Measurements from ENCODE around the gene TUBB. TPM values are rescaled to one million over a fixed set of nuclear protein-coding genes. Genes with fewer than 3 reads are reported as not detected.

TUBB gene
- total and polyA plus RNA-seq, 2 of the 8 experiments (the other 6 are each of a cell fraction or from before 2014, with no cell fraction given), result 1,880 to 3,022 TPM

DNA sequence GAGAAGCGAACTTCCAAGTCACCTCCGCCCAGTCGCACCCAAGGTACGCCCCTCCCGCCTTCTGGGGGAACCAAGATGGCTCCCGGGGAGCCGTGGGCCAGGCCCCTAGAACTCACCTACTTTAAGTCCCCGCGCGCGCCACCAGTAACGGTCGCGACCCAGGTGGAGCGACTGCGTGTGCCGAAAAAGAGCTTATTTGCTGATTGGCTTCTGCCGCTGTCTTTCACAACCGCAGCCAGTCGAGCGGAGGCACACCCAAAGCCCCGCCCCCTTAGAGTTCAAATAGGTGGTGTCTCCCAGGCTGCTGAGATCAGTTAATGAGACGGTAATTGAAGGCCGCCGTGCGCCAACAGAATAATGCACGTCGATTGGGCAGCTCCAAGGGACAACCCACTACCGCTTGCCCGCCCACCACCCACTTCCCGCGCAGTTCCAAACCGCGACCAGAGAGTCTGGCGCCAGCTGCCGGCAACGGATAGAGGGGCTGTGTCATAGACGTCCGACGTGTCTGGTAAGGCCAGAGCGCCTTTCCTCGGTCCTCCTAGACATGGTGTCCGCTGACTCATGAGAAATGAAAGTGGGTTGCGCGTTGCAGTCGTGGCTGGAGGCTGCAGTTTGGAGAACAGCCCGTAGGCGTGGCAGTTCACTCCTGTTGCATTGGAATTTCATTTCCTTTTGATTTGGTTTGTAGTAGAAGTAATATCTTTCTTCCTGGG, 2.9 kb upstream of the TUBB start, which contains the start of gene MDC1:
MDC1 (minus strand) TSS at position 153 of the 716 bp plus-strand sequence. CDS start 2,106 bp downstream, outside the sequence.
- peak within 1 kb of the TSS; percentile 79 for H3K4me2 ChIP-seq (ENCODE audit: insufficient read depth in 1 of 2, low read depth in 2 of 2, low read length in 2 of 2)
- 0 out of 2 replicates have a peak within 1 kb of the TSS, but pooled peaks have one; percentile 57 for H2AK5ac ChIP-seq (ENCODE audit: low read depth, low read length)
- peak within 1 kb of the TSS; percentile 63 to 100 (median 82) for H3K4me3 ChIP-seq (ENCODE audit: extremely low read depth in 1 of 4, insufficient read depth in 2 of 4, low read depth in 3 of 4, low read length in 4 of 4)
- no peak within 1 kb of the TSS for H3K14ac ChIP-seq (ENCODE audit: insufficient read length)
- H2BK5ac ChIP-seq (ENCODE audit: low read depth, low read length), result peak within 1 kb of the TSS; percentile 97
- peaks cover 20 to 34% (median 26%) of the 10 kb centered on the region in 4 experiments for H3K36me3 ChIP-seq (ENCODE audit: control insufficient read depth in 2 of 4, insufficient read depth in 4 of 4, low read length in 3 of 4)
- H3K56ac ChIP-seq (replicated peaks; ENCODE audit: insufficient read length, low read depth, low read length), result peak within 1 kb of the TSS; percentile 92
- peak within 1 kb of the TSS; percentile 52 for H3K18ac ChIP-seq (ENCODE audit: extremely low read depth, low read length)
- H3K9me3 ChIP-seq (ENCODE audit: insufficient read depth in 2 of 2, low read depth in 1 of 2, low read length in 1 of 2), result no peaks in the 10 kb centered on the region
- peak within 1 kb of the TSS; percentile 94 for H3K27ac ChIP-seq (ENCODE audit: low read depth, low read length)
- H2BK20ac ChIP-seq (ENCODE audit: low read length), result no peak within 1 kb of the TSS
- FAIRE-seq, result peak; percentile 68
- ChIA-PET CTCF (ENCODE audit: partially characterized antibody) (interaction anchor here (0.8 to 8.2 kb wide), 10 partner anchors 12 to 325 kb away, joined by 3 to 61 read pairs (median 4); partner anchors contain the start of genes DHX16 and NRM), POLR2A (ENCODE audit: partially characterized antibody) (interaction anchor here (0.7 to 35.9 kb wide), 20 partner anchors 9 to 168 kb away, joined by 3 to 732 read pairs (median 4); partner anchors contain the start of genes ATAT1, C6orf136, DDR1 and DHX16)
- peak within 1 kb of the TSS; percentile 79 for H4K91ac ChIP-seq (replicated peaks; ENCODE audit: insufficient read length, low read length)
- H4K5ac ChIP-seq (ENCODE audit: insufficient read length, low read depth, low read length), result peak within 1 kb of the TSS; percentile 92
- peak within 1 kb of the TSS; percentile 55 for H2BK120ac ChIP-seq (replicated peaks; ENCODE audit: low read depth, low read length)
- H3K79me1 ChIP-seq (ENCODE audit: low read depth, low read length), result peaks cover 3% of the 10 kb centered on the region; the same call in 1 of the 2 replicates
- H4K8ac ChIP-seq (ENCODE audit: extremely low read depth, insufficient read depth, low read length), result peak within 1 kb of the TSS; percentile 94; the same call in 1 of the 2 replicates
- H3K4me1 ChIP-seq (replicated peaks in 1 of 4; ENCODE audit: control insufficient read depth in 3 of 4, insufficient read depth in 4 of 4, low read length in 3 of 4), result peaks cover 0 to 2% (median 0%) of the 10 kb centered on the region in 4 experiments; a peak in 6 of 7 replicates
- DNase-seq (ENCODE audit: low read depth in 1 of 2, low spot score in 2 of 2), result peak; percentile 92 to 99
- H4K20me1 ChIP-seq (replicated peaks in 1 of 2; ENCODE audit: control insufficient read depth in 1 of 2, insufficient read depth in 2 of 2, low read length in 2 of 2), result peaks cover 2 to 7% of the 10 kb centered on the region in 2 experiments
- no peak within 1 kb of the TSS; the same call in 1 of the 2 replicates for H2AFZ ChIP-seq (ENCODE audit: low read length)
- H3K23me2 ChIP-seq (ENCODE audit: low read depth, low read length), result peaks cover 13% of the 10 kb centered on the region
- peaks cover 6 to 35% of the 10 kb centered on the region in 2 experiments for H3K79me2 ChIP-seq (ENCODE audit: control insufficient read depth in 1 of 2, insufficient read depth in 2 of 2, low read length in 2 of 2)
- peak within 1 kb of the TSS; percentile 24 for H3K4ac ChIP-seq (replicated peaks; ENCODE audit: insufficient read length, low read depth, low read length)
- 1% methylated on average over 48 of the region's 48 CpGs; no CpG with 5 or more reads in 1 of the 2 experiments for WGBS, 2 experiments (ENCODE audit: extremely low coverage in 1 of 2, insufficient coverage in 1 of 2, insufficient read length in 1 of 2, insufficient replicate concordance in 2 of 2, low coverage in 1 of 2, low lambda C conversion rate in 2 of 2, missing lambda C conversion rate in 1 of 2)
- H3K27me3 ChIP-seq (replicated peaks in 1 of 4; ENCODE audit: control insufficient read depth in 3 of 4, extremely low read depth in 1 of 4, insufficient read depth in 3 of 4, low read length in 3 of 4), result no peaks in the 10 kb centered on the region
- peak within 1 kb of the TSS; percentile 53 to 94 (median 84) for H3K9ac ChIP-seq (replicated peaks in 1 of 4; ENCODE audit: extremely low read depth in 1 of 4, low read depth in 3 of 4, low read length in 3 of 4)
- no peak within 1 kb of the TSS for H3K23ac ChIP-seq (ENCODE audit: insufficient read length)
- H2BK15ac ChIP-seq (ENCODE audit: low read length), result no peak within 1 kb of the TSS; the same call in 1 of the 2 replicates
- H2BK12ac ChIP-seq (ENCODE audit: low read depth, low read length), result peak within 1 kb of the TSS; percentile 75
- TF ChIP-seq SRF (IDR thresholded peaks at IDR 0.05; ENCODE audit: low read depth, low read length) (no peak), ASH2L (IDR thresholded peaks at IDR 0.05; ENCODE audit: low read length) (peak; percentile 60), HDAC2 (IDR thresholded peaks at IDR 0.05; ENCODE audit: borderline replicate concordance in 1 of 2, low read depth in 2 of 2, low read length in 2 of 2) (peak in 1 of 2 experiments; percentile 95; a peak in 1 of 4 replicates), SIRT6 (IDR thresholded peaks at IDR 0.05; ENCODE audit: low read length) (no peak), RFX5 (IDR thresholded peaks at IDR 0.05; ENCODE audit: borderline replicate concordance, low read depth, low read length) (no peak), BCL11A (IDR thresholded peaks at IDR 0.05; ENCODE audit: low read depth in 2 of 2, low read length in 2 of 2) (no peak), CHD1 (IDR thresholded peaks at IDR 0.05; ENCODE audit: low read depth, low read length) (peak; percentile 5; the same call in 1 of the 2 replicates), JUN (IDR thresholded peaks at IDR 0.05; ENCODE audit: low read depth, low read length) (no peak), TAF7 (optimal IDR thresholded peaks at IDR 0.05; ENCODE audit: borderline replicate concordance, low read depth, low read length) (peak; percentile 92), CBX8 (IDR thresholded peaks at IDR 0.05; ENCODE audit: borderline replicate concordance, low read depth, low read length) (no peak)
- TF ChIP-seq, protein P1, sequence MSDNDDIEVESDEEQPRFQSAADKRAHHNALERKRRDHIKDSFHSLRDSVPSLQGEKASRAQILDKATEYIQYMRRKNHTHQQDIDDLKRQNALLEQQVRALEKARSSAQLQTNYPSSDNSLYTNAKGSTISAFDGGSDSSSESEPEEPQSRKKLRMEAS (IDR thresholded peaks at IDR 0.05), result peak; percentile 68
